Hematopoietic multipotent progenitor cell treated with erythropoietin and hydrocortisone succinate and interleukin-3 and kit ligand, for 8 days (in vitro differentiated cells): ENCODE data around the gene MBD5.
A peak's percentile ranks its signal among the peaks of the same experiment; 100 is the strongest.

ENCODE experiments used
- DNase-seq: peaks from one replicate; pipeline ENCODE4 v3.0.0-alpha.2; 2015

MBD5 gene

DNA sequence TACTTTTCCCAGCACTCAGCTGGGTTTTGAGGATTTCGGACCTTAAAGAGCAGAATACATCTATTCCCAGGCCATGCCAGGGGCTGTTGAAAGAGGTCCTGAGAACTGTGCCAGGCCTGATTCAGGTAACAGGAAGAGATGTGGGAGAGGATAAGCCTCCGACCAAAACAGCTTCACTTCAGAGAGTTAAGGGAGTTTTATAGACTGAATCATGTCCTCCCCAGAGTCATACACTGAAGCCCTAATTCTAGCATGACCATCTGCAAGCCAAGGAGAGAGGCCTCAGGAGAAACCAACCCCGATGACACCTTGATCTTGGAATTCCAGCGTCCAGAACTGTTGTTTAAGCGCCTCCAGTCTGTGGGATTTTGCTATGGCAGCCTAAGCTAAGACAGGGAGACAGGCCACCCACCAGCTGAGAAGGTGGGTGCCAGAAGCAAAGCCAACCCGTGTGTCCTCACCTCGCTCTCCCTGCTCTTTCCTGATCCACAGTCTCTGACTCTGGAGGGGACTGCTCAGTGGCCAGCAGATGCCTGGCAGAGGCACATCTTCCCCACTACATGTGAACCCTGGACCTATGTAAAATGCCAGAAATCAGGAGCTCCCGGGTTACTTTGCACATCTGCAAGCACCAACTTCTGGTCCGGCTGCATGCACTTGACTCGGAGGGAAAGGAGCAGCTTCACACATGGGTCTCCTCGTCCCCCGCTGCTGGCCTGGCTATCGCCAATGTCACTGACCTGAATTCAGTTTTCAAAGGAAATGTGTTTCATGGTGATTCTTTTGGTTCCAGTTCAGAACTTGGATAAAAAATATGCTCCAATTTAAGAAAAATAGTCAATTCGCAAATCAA, 506.8 kb downstream of the MBD5 start:
- no peak for DNase-seq

DNA sequence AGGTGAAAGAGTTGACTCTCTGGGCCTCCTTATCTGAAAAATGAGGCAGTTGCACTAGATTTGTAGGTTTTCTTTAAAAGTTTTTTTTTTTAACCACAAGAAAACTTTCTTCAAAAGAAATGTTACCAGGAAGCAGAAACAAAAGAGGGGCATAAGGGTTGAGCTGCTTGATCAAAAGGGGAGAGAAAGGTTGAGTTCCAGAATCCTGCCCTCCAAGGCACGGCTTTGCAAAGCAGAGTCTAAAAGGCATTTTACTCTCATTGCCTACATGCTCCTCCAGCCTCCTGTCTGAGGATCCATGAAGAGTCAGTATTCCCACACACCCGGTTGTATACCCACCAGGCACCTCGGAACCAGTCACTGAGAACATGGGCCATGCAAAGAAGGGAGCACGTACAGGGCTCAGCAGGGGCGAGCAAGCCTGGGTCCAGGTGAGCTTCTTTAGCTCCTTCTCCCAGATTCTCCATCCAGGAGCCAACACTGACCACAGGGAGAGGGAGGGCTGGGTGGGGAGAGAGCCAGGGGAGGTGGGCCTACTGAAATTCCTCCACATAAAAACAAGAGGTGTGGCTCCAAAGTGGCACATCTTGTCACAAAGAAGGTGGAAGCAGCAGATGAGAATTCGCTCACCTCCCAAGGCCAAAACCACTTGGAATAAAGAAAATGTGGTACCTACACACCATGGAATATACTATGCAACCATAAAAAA, 507.6 kb downstream of the MBD5 start:
- no peak for DNase-seq

DNA sequence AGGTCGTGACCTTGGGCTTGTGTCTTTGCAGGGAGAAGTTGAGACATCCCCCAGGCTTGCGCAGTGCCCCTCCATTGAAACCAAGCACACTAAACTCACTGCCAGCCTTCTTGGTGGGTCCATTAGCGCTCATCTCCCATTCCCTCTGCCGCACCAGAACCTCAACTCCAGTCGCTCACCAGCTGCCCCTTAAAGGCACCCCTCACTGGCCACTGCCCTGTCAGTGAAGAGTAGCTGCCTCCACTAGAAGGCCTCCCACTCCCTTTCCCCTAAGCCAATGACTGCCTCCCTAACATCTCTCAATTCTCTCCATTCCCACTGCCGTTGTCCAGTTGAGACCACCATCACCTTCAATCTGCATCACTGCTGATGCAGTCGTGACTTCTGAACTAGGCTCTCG, 508.9 kb downstream of the MBD5 start:
- DNase-seq: no peak

DNA sequence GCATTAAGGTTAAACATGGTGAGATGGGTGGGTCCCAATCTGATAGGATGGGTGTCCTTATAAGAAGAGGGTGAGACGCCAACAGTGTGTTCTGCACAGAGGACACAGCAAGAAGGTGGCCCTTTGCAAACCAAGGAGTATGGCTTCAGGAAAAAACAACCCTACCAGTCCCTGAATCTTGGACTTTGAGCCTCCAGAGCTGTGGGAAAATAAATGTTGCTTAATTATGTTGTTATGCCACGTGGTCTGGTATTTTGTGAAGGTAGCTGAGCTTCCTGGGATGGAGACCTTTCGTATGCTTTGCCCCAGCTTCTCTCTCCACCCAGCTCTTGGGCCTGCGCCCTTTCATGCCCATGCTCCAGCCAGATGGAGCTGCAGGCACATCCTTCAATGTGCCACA, 509.5 kb downstream of the MBD5 start:
- DNase-seq: no peak

DNA sequence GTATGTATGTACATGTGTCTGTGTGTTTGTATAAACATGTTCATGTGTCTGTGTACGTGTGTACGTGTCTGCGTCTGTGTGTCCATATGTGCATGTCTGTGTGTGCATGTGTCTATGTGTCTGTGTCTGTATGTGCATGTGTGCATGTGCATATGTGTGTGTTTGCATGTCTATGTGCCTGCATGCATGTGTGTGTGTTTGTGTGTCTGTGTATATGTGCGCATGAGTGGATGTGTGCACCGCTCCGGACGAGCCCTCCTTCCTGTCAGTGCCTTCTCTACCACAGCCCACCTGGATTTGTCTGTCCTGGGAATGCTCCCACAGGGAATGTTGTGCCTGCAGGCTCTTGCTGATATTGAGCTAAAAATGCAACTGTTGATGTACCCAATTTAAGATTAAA, 510.3 kb downstream of the MBD5 start:
- no peak for DNase-seq

DNA sequence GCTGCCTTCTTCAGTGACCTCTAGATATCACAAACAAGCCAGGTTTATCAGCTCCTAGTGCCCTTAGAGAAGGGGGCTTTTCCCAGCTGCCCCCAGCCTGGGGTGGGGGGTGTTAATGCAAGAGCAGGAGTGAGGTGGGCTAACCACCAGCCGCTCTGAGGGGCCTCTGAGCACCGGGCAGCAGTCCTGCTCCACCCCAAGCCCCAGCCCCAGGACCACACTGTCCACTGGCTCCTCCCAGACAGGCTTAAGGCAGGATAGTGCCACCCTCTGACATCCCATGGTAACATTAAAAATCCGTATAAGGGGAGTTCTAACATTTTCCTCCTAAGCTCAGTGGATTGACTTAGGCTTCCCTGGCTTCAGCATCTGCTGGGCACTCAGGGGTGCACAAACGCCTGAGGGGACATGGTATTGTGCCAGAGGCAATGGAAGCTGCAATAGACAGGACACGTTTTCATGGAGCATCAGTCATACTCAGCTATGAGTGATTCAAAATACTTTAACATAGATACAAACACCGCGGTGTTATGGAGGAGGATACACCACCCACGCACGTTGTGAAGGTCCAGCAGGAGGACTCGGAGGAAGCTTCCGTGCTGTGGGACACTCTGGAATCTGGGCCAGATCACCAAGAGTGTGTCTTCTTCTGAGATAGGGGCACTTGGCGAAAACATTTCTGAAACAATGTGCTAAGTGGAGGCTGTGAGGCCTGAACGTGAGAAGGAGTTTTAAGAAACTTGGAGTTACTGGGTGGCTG, 511.0 kb downstream of the MBD5 start:
- DNase-seq: no peak

DNA sequence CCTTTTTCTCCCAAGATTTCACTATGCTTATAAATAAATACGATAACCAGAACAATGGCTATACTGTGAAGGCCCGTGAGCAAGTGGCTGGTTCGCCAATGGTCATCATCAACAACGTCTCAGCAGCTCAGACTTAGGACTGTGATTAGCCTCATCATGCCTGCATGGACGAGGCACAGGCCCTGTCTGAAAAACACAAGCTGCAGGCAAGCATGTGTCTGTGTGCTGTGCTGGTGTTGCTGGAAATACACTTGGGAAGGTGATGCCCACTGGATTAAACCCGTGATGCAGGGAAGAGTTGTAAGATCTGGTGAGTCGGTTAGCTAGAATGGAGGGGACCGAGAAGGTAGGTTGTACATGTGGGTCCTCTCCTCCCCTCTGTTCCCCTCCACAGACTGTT, 512.1 kb downstream of the MBD5 start:
- DNase-seq: no peak

DNA sequence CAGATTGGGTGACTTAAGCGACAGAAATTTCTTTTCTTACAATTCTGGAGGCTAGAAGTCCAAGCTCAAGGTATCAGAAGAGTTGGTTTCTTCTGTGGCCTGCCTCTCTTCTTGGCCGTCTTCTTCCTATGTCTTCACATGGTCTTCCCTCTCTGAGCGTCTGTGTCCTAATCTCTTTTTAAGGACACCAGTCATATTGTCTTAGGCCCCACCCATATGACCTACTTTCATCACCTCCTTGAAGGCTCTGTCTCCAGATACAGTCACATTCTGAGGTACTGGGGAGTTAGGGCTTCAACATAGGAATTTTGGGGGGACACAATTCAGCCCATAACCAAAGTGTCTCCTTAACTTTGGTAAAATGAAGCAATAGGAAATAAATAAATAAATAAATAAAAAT, 512.8 kb downstream of the MBD5 start:
- peak; percentile 64 for DNase-seq

DNA sequence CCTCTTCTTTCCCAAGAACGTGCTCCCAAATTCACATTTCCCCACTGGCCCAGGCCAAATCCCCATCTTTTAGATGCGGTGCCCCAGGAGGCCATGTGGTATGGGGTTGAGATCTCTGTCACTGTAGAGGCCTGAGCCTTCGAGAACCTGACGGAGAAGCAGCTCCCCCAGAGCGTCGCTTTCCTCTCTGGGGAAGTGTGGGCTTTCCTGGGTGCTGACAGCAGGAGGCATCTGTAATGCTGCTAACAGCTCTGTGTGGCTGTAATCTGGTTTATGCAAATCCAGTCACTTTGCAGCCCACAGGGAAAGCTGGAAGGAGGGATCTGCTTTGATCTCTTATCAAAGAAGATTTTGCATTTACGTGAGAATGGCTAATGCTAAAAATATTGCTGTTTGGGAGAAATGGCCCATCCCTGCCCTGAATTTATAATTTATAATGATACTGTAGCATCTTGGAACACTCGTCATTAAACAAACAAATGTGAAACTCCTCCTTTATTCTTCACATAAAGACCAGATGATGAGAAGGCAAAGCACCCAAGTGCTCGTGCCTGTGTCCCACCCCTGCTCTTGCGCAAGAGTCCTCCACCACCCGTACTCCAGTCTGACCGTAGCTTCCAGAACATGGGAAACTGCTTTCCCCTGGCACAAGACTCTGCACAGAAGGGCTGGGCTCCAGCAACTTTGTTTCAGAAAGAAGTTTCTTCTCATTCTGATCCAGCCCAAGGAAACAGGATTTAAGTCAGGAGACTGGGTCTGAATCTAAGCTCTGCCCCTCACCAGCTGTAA, 513.7 kb downstream of the MBD5 start:
- no peak for DNase-seq

DNA sequence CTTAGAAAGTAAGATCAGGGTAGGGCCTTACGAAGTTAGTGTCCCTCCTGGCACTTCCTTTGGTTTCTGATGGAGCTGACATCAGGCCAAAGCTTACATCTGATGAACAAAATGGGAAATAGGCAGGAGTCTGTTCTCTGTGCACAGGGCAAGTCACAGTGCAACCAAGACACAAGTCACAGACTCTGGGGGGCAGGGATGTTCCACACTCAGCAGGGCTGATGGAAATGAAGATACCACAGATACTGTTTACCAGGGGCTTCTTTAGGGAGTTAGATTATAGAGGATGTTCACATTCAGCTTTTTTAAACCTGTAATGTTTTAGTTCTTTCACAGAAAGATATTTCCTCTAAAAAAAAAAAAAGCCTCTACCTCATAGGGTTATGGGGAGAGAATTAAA, 517.5 kb downstream of the MBD5 start:
- DNase-seq: no peak

DNA sequence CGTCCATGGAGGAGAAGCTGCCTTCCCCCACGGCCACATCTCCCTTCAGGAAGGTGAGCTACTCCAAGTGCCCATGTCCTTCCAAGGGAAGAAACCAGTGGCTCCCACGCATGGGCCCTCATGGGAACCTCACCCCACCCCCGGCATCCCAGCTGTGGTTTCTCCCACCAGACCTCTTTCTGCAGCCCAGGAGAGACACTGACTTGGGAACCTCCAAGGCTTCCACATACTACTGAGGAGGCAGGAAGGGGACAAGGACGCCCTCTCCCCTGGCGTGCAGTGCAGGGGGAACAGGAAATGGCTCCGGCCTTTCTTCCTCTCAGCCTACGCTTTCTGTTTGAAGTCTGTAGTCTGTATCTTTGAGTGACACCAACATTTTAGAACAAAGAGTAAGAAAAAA, 519.1 kb downstream of the MBD5 start:
- no peak for DNase-seq

DNA sequence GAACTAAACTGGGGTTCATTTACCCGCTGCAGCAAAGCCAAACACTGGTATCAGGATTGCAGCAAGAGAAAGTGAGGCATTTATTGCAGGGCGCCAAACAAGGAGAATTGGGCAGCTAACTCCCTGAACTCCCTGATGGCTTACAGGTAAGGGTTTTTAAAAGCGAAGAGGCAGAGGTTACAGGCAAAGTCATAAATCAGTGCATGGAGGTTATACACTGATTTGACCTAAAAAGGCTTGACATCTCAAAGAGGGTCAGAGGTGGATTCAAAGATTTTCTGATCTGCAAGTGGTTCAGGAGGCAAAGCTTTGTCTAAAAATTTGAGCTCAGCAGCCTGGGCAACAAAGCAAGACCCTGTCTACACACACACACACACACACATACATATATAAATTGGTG, 520.9 kb downstream of the MBD5 start:
- no peak for DNase-seq

DNA sequence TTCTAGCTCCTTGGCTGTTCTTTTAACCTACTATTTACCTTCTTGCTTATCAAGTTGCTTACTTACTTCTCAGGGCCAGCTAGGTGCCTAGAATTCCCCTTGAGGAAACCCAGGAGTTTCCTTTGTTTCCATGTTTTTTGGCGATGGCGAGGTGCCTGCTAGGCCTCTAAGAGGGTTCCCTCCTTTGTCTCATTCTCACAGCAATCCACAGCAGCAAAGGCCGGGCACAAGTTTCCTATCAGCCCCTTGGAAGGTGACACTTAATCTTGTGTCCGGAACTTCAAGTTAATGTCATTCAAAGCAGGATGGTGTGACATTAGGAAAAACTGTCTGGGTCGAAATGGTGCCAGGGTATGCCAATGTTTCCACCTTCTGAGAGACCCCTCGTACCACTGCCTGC, 521.7 kb downstream of the MBD5 start:
- DNase-seq: no peak

DNA sequence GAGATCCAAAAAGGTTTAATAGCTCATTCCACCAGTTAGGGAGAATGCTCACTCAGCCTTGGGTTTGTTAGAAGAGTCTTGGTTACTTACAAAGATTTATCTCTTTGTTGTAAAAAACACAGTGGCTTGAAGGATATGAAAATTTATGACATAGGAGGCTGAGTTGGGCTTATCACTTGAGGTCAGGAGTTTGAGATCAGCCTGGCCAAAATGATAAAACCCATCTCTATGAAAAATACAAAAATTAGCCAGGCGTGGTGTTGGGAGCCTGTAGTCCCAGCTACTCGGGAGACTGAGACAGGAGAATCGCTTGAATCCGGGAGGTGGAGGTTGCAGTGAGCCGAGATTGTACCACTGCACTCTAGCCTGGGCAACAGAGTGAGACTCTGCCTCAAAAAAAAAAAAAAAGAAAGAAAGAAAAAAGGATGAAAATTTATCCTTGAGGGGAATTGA, 522.2 kb downstream of the MBD5 start:
- DNase-seq: peak; percentile 92

DNA sequence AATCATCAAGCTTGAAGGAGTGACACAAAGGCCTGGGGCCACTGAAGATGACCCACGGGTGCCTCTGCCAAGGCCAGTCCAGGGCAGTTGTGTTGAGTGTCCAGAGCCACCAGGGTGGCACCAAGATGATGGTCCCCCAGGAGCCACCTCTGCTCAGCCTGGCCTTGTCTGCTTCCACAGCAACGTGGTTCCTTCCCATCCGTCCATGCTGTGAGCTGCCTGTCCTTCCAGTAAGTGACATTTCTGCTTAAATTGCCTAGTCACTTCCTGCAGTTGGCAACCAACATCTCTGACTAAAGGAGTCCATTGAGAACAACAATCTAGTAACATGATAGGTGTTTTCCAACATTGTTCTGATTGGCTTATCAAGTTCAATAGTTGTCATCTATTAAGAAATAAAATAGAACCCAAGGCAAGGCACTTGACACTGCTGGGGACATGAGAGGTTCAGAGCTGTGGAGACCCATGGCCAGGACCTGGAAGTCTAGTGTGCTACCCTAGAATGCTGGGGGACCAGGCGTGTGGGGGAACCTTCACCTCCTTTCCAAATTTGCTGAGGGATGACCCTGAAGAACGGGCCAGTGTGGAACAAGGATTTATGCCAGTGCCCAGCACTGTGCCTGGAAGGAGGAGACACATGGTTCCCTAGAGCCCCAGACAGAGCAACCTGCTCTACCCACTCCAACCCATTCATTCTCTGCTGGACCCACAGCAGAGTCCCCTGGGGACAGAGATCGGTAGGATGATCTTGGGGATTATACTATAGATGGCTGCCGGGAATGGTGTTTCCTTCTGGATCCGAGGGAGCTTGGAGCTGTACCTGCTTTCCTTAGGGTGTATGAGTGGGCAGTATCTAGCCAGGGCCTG, 524.7 kb downstream of the MBD5 start:
- peak; percentile 50 for DNase-seq

DNA sequence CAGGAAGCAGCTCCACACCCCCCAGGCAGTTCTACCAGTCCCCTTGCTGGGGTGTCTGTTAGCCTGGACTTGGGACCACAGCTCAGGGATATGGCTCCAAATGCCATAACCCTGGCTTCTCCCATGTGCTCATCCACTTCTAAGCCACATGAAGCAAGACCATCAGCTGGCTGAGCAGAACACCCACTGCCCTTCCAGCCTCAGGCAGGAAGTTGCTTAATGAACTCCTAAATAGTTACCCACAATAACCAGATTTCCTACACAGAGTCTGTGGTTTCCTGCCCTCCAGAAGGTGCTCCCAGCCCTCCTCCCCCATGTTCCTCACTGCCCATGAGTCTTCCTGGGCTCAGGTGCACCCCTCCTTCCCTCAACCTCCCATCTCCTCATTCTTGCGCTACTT, 525.4 kb downstream of the MBD5 start:
- no peak for DNase-seq

DNA sequence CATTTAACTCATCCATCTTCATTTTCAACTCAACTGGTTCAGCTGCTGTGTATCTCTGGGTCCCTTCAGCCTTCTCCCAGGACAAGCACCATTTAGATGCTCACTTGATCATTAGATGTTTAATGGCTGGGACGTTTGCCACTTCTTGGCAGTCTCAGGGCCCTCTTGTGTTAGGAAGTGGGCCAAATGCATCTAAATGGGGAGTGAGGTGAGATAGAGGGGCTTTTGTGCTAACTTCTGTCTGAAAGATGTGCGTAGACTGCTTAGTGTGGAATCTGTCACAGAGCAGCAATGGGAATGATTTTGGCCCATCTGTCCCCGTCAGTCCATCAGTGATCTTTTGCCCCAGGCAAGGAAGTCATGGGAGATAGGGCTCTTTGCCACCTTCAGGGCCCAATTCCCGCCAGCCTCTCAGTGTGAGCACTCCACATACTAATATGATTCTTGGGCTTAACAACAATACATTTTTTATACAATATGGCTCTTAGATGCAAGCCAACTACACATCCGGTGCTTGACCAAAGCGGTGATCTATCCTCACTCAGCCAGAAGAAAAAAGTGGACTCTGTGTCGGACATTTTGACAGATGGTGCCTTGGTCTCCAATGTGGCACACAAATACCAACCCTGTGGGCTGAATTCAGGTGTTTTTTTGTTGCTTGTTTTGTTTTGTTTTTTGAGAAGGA, 528.0 kb downstream of the MBD5 start:
- no peak for DNase-seq

DNA sequence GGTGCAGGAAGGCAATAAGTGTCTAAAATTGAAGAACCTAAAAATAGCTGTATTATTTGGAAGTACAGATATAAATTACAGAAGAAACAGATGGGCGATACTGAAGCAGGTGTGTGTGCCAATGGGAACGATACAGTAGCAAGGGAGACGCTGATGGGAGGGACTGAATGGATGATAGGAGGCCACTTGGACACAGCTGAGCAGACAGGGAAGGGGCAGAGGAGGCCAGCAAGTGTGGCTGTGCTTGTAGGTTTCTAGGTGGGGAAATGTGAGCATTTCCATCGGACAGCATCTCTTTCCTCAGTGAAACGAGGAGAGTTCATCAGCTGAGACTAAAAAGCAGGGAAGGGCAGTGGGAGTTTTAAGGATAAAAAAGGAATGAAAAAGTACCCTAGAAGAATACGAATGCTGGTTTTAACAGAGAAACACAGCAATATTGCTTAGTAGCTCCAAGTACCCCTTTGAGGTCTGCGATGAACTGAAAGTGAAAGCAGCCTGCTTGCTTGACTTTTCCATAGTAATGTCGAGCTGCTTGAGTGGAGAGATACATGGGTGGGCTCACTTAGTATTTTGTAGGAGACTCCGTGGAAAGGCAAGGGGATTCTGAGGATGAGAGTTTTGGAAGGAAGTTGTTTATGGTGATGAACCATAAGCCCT, 531.9 kb downstream of the MBD5 start:
- DNase-seq: peak; percentile 35

DNA sequence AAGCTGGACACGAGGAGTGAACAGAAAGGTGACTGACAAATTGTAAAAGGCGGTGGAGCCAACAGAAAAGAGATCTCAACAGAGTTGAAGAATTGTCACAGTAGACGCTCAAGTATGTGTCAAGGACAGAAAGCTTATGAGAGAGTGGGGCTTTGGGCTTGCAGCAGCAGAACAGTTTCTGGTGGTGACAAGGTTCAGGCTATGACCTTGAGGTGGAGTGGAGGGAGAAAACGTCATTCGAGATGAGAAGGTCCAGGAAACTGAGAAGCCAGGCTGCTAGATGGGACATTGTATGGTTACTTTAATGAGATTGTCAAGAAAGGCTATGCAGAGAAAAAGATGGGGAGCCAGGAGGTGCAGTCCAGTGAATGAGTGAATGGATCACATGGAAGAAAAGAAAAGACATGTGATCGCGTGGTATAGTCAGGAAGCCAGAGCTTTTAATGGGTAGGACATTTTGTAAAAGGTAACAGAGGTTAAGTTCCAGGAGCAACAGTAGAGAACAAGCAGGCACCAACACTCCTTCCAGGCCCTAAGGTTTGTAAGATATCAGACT, 532.5 kb downstream of the MBD5 start:
- DNase-seq: no peak
